Heart right ventricle (tissue), 16 donors: ENCODE data around the gene ALOX5. TPM values are rescaled to one million over a fixed set of nuclear protein-coding genes. Genes with fewer than 3 reads are reported as not detected.

Experiments
- ATAC-seq, 8 donors: fragments of 200-7000 bp; cut with Tn5 transposase; one replicate each; pipeline ENCODE4 v1.9.1; 2020; ENCODE audit warnings: mild to moderate bottlenecking in 8 of 8, moderate library complexity in 8 of 8, moderate number of reproducible peaks in 1 of 8
- DNase-seq, 2 donors: peaks; one replicate each; pipeline ENCODE4 v3.0.0-alpha.2; 2020
- H3K27ac ChIP-seq, 10 donors: fragments of 200-600 bp; sonication (generic) in 2 of 10; one replicate each; pipeline versions ENCODE4 v1.5.0 to v1.8.0; 2020 to 2022; ENCODE audit warnings: mild to moderate bottlenecking in 3 of 10
- H3K27me3 ChIP-seq, 7 donors: fragments of 200-600 bp; one replicate each; pipeline ENCODE4 v1.8.0; 2021 to 2022; ENCODE audit warnings: mild to moderate bottlenecking in 2 of 7
- H3K36me3 ChIP-seq, 9 donors: fragments of 200-600 bp; sonication (generic) in 1 of 9; one replicate each; pipeline versions ENCODE4 v1.5.0 to v1.8.0; 2020 to 2022; ENCODE audit warnings: mild to moderate bottlenecking in 2 of 9
- H3K4me1 ChIP-seq, 9 donors: fragments of 200-600 bp; sonication (generic) in 1 of 9; one replicate each; pipeline versions ENCODE4 v1.5.0 to v1.8.0; 2020 to 2022; ENCODE audit warnings: mild to moderate bottlenecking in 4 of 9
- H3K4me3 ChIP-seq, 10 donors: fragments of 200-600 bp; sonication (generic) in 2 of 10; one replicate each; pipeline versions ENCODE4 v1.5.0 to v1.8.0; 2020 to 2022; ENCODE audit warnings: mild to moderate bottlenecking in 7 of 10, moderate library complexity in 2 of 10
- H3K9me3 ChIP-seq, 11 donors: fragments of 200-600 bp in 10 of 11; sonication (generic) in 2 of 11; one replicate each; pipeline versions ENCODE4 v1.5.0 to v1.8.0; 2013 to 2022; ENCODE audit warnings: mild to moderate bottlenecking in 2 of 11, control low read depth in 1 of 11, moderate library complexity in 1 of 11
- WGBS, 2 donors: extraction: QIAGEN DNeasy Blood & Tissue Kit; methylation state at CpG; one replicate each; pipeline ENCODE4 v1.1.7; 2013; ENCODE audit warnings: inconsistent platforms in 1 of 2; 5-methylcytosine and 5-hydroxymethylcytosine counted together
- intact Hi-C, 10 donors: fragments of 100-400 bp; cut with DNase I; formaldehyde crosslinking; loops; one replicate each; pipeline versions ENCODE4 v1.11.1 to v1.14.2; 2022
- polyA plus RNA-seq, 2 donors: library from polyadenylated mRNA; stranded (reverse); fragments of 200-250 nt; gene quantifications; one replicate each; pipeline ENCODE4 v1.2.3, GENCODE V29; 2013
- total RNA-seq, 10 donors: library from RNA; stranded (reverse); fragmentation: NEBNext Ultra II Directional in 3 of 10; extraction: Animal tissue kit (Norgen Biotek cat#: 25700) in 3 of 10; gene quantifications; one replicate each; pipeline versions ENCODE4 v1.2.1 to v1.2.4, GENCODE V29; 2021 to 2023
- TF ChIP-seq, protein P1 (sequence below), 9 donors: fragments of 200-600 bp; sonication (generic) in 2 of 9; IDR thresholded peaks; one replicate each; pipeline versions ENCODE4 v1.5.0 to v1.8.0; 2021 to 2022; ENCODE audit warnings: antibody characterized with exemption in 9 of 9, mild to moderate bottlenecking in 5 of 9, moderate library complexity in 1 of 9
- donor health status: Arrhythmogenic right ventricular cardiomyopathy.
- donor health status: ischemic (EF 13 %, LVEDD 7.1; RV severe dilation, severe dysfunction).
- donor health status: healthy with polysubstance abuse.
- donor health status: DM: no; HTN: yes; CAD: no.
- donor health status: DM: no; HTN: no; CAD: no.
- donor health status: ischemic (EF 25% LVEDD 6.9; RV normal size, moderate dysfunction).
- donor health status: ischemic (EF 25% LVEDD 5.7; RV mildly dilated, moderate dysfunction).
- donor health status: healthy.
- donor health status: DM: yes; HTN: yes; CAD: no.
- donor health status: Ischemic cardiomyopathy.
- donor health status: ischemic (EF 35%, LVEDD 5.7; RV mildly dilated, moderate dysfunction).
- donor health status: nonischemic (EF 11% LVEDD 7.7; RV severe dilation, severe dysfunction).
- donor health status: DM: yes; HTN: yes; CAD: no.
- donor health status: PGD.
- donor health status: ischemic (EF 29% LVEDD 5.4; RV normal size, mild dysfunction).
- donor health status: nonischemic (EF 23%, LVEDD 6.1; RV moderate dilation, normal function).

Gene ALOX5
- total and polyA plus RNA-seq, 12 donors, result 1.8 to 21.8 (median 4.4) TPM

DNA sequence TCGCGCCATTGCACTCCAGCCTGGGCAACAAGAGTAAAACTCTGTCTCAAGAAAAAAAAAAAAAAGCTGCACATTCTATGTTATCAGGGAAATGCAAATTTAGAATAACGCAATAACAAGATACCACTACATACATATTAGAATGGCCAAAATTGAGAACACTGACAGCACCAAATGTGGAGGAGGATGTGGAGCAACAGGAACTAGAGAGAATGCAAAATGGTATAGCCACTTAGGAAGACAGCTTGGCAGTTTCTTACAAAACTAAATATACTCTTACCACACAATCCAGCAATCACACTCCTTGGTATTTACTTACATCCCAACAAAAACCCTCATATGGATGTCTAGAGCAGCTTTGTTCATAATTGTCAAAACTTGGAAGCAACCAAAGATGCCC, 76.8 kb downstream of the ALOX5 start:
- no peak for DNase-seq
- intact Hi-C loops, result loop anchor here in 1 of 10 donors (10.0 kb wide), 1 partner anchor 196 kb away; no protein-coding TSS in a partner anchor
- H3K4me3 ChIP-seq, result no peak overlapping the region
- H3K27ac ChIP-seq, result no peak overlapping the region
- H3K9me3 ChIP-seq, result no peaks in the 10 kb centered on the region
- H3K36me3 ChIP-seq, result peaks cover 0 to 5% (median 0%) of the 10 kb centered on the region in 9 donors
- H3K4me1 ChIP-seq, result peaks cover 11 to 32% (median 24%) of the 10 kb centered on the region in 9 donors
- WGBS, 2 donors, result 90 to 94% methylated on average over 3 of the region's 3 CpGs
- TF ChIP-seq, protein P1, sequence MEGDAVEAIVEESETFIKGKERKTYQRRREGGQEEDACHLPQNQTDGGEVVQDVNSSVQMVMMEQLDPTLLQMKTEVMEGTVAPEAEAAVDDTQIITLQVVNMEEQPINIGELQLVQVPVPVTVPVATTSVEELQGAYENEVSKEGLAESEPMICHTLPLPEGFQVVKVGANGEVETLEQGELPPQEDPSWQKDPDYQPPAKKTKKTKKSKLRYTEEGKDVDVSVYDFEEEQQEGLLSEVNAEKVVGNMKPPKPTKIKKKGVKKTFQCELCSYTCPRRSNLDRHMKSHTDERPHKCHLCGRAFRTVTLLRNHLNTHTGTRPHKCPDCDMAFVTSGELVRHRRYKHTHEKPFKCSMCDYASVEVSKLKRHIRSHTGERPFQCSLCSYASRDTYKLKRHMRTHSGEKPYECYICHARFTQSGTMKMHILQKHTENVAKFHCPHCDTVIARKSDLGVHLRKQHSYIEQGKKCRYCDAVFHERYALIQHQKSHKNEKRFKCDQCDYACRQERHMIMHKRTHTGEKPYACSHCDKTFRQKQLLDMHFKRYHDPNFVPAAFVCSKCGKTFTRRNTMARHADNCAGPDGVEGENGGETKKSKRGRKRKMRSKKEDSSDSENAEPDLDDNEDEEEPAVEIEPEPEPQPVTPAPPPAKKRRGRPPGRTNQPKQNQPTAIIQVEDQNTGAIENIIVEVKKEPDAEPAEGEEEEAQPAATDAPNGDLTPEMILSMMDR (IDR thresholded peaks at IDR 0.05), result no peak
- ATAC-seq, result no peak
- H3K27me3 ChIP-seq, result no peaks in the 10 kb centered on the region

DNA sequence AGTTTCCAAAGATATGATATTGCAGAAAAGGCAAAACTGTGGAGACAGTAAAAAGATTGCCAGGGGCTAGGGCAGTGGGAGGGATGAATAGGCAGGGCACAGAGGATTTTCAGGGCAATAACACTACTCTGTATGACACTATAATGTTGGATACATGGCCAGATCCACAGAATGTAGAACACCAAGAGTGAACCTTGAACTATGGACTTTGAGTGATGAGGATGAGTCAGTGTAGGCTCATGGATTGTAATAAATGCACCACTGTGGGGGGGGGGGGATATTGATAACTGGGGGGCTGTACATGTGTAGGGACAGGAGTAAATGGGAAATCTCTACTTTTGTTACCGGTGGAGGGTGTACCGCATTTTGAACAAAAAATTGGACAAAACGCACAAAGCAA, 77.4 kb downstream of the ALOX5 start:
- Histone ChIP-seq H3K4me1 (peaks cover 11 to 32% (median 24%) of the 10 kb centered on the region in 9 donors), H3K9me3 (no peaks in the 10 kb centered on the region), H3K27ac (no peak overlapping the region), H3K36me3 (peaks cover 0 to 10% (median 0%) of the 10 kb centered on the region in 9 donors), H3K27me3 (no peaks in the 10 kb centered on the region), H3K4me3 (no peak overlapping the region)
- intact Hi-C loops, result loop anchor here in 1 of 10 donors (10.0 kb wide), 1 partner anchor 197 kb away; no protein-coding TSS in a partner anchor
- TF ChIP-seq, protein P1 (IDR thresholded peaks at IDR 0.05), result no peak
- ATAC-seq (no peak), DNase-seq (no peak)
- 96 to 98% methylated on average over 3 of the region's 3 CpGs for WGBS, 2 donors

DNA sequence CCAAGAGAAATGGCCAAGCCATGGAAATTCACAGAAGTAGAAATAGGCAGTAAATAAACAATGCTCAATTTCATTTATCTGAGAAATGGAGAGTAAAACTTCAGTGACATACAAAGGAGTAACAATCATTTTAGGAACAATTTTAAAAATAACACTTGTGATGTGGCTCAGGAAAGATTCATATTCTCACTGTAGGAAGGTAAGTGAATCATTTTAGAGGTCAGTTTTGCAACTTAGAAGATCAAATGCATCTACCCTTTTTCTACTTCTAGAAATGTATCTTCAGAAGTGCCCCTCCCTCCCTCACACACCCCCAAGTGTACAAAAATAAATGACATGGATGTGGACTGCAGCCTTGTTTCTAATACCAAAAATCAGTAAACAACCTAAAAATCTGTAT, 78.3 kb downstream of the ALOX5 start:
- Histone ChIP-seq H3K36me3 (peaks cover 0 to 19% (median 0%) of the 10 kb centered on the region in 9 donors), H3K9me3 (no peaks in the 10 kb centered on the region), H3K4me1 (peaks cover 11 to 32% (median 24%) of the 10 kb centered on the region in 9 donors), H3K4me3 (no peak overlapping the region), H3K27ac (peak overlapping the region in 1 of 10 donors; percentile 67), H3K27me3 (no peaks in the 10 kb centered on the region)
- TF ChIP-seq, protein P1 (IDR thresholded peaks at IDR 0.05), result no peak
- DNase-seq (no peak), ATAC-seq (no peak)
- intact Hi-C loops, result loop anchor here in 1 of 10 donors (10.0 kb wide), 1 partner anchor 197 kb away; no protein-coding TSS in a partner anchor

DNA sequence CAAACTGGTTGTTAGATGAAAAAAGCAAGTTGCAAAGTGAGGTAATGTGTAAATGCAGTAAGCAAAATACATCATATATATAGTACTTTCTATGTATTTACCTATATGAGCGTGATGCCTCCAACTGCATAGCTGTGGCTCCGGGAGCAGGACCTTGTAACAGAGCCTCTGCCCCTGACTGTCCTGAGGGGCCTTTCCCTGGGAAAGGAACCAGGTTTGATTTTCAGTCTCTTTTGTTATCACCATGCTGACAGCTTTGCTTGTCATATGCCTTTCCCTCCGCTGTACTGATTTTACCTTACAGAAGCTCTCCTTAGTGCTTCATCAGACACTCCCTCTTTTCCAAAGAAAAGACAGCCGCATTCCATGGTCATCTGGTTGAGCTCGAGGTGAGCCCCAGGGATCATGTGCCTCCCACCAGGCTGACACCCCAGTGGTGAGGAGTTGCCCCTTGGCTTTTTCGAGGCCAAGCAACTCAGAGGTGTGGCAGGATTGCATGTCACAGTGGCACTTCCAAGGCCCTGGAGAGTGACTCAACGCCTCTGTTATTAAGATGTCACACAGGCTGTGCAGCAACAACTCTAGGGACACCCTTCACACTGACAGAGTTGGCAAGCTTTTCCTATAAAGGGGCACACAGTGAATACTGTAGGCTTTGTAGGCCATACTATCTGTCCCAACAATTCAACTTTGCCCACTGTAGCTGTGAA, 78.9 kb downstream of the ALOX5 start:
- Histone ChIP-seq H3K9me3 (no peaks in the 10 kb centered on the region), H3K27ac (peak overlapping the region in 8 of 10 donors; percentile 18 to 67 (median 44)), H3K4me3 (no peak overlapping the region), H3K27me3 (no peaks in the 10 kb centered on the region), H3K4me1 (peaks cover 11 to 32% (median 24%) of the 10 kb centered on the region in 9 donors), H3K36me3 (peaks cover 0 to 25% (median 6%) of the 10 kb centered on the region in 9 donors)
- intact Hi-C loops, result loop anchor here in 1 of 10 donors (10.0 kb wide), 1 partner anchor 198 kb away; no protein-coding TSS in a partner anchor
- TF ChIP-seq, protein P1 (IDR thresholded peaks at IDR 0.05), result no peak
- WGBS, 2 donors, result 48 to 61% methylated on average over 7 of the region's 7 CpGs
- peak; percentile 64 to 97 (median 91) for ATAC-seq
- DNase-seq, result peak in 1 of 2 donors; percentile 48
